ENCODE measurements around the gene EYA3.

Gene EYA3

GRCh38 chr1:28070725-28071593 is 17.5 kb downstream of the EYA3 start:
- no peak for DNase-seq

GRCh38 chr1:28067523-28068090 is 20.8 kb downstream of the EYA3 start:
- no peak for DNase-seq

GRCh38 chr1:28066393-28067154 is 21.8 kb downstream of the EYA3 start:
- DNase-seq, result no peak

- DNase-seq, result no peak
These were observed 24.3 kb downstream of the EYA3 start for GRCh38 chr1:28064064-28064463.

- DNase-seq, result peak; percentile 32
These were observed 25.6 kb downstream of the EYA3 start for GRCh38 chr1:28062806-28063205.

- no peak for DNase-seq
These were observed 29.2 kb downstream of the EYA3 start for GRCh38 chr1:28058971-28059878.

GRCh38 chr1:28058168-28058567 is 30.2 kb downstream of the EYA3 start:
- DNase-seq, result no peak

- DNase-seq, result peak; percentile 58
These were observed 32.1 kb downstream of the EYA3 start for GRCh38 chr1:28056129-28056925.

- no peak for DNase-seq
These were observed 37.6 kb downstream of the EYA3 start for GRCh38 chr1:28050776-28051175.

GRCh38 chr1:28046716-28047115 is 41.7 kb downstream of the EYA3 start:
- DNase-seq, result no peak

GRCh38 chr1:28045777-28046176 is 42.6 kb downstream of the EYA3 start:
- DNase-seq, result no peak

GRCh38 chr1:28044399-28044798 is 44.0 kb downstream of the EYA3 start:
- DNase-seq, result no peak

- no peak for DNase-seq
These were observed 49.1 kb downstream of the EYA3 start for GRCh38 chr1:28039341-28039740.

- no peak for DNase-seq
These were observed 50.5 kb downstream of the EYA3 start for GRCh38 chr1:28037946-28038345.

- DNase-seq, result no peak
These were observed 51.2 kb downstream of the EYA3 start for GRCh38 chr1:28037206-28037605.

- no peak for DNase-seq
These were observed 52.0 kb downstream of the EYA3 start for GRCh38 chr1:28036431-28036830.

- no peak for DNase-seq
These were observed 53.0 kb downstream of the EYA3 start for GRCh38 chr1:28035420-28035819.

- DNase-seq, result no peak
These were observed 56.1 kb downstream of the EYA3 start for GRCh38 chr1:28032281-28032680.

GRCh38 chr1:28031173-28031572 is 57.2 kb downstream of the EYA3 start:
- DNase-seq, result no peak

GRCh38 chr1:28028873-28029654 is 59.3 kb downstream of the EYA3 start:
- no peak for DNase-seq

- no peak for DNase-seq
These were observed 60.8 kb downstream of the EYA3 start for GRCh38 chr1:28027660-28028059.
